Amniotic stem cell (primary cell): ENCODE results near the gene LHX2.

Experiments
- DNase-seq: peaks from one replicate; lab custom pipeline; 2025; lab: John Stamatoyannopoulos, UW

LHX2 gene

DNA sequence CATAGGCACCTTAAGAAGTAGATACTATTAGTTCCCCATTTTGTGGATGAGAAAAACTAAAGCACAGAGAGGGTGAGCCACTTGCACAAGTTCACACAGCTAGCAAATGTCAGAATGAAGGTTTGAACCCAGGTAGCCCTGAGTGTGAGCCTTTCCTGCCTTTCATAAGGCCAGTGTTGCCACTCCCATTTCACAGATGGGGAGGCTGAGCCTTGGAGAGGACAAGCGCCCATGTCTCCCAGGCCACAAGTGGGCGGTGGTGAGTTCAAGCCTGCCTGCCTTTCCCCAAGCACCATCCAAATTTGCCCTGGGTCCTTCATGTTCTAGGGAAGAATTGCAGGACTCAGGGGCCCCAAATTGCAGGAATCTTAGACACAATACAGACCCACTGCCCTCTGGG, 50.6 kb downstream of the LHX2 start:
- DNase-seq, result no peak

DNA sequence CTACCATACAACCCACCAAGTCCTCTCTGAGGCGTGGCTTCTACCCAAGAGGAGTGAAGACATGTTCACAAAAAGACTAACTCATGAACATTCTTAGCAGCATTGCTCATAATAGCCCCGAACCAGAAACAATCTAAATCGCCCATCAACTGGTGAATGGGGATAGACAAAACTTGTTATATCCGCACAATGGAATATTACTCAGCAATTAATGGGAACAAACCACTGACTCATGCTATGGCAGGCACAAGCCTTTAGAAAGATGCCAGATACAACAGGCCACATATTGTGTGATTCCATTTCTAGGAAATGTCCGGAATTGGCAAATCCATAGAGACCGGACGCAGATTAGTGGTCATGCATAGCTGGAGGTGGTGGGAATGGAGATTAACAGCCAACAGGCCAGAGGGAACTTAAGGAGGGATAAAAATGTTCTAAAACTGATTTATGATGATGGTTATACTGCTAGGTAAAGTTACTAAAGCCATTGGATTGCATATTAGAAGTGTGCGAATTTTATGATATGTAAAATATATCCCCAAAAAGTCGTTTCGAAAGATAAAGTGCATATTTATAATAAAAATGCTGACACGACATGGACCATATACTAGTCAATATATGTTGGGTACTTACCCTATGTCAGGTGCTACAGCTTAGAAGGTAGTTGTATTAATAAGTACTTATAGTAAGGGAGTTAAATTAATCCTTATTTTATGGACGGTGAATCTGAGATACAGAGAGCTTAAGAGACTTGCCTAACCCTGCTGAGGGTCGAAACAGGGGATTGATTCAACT, 55.4 kb downstream of the LHX2 start:
- DNase-seq, result no peak

DNA sequence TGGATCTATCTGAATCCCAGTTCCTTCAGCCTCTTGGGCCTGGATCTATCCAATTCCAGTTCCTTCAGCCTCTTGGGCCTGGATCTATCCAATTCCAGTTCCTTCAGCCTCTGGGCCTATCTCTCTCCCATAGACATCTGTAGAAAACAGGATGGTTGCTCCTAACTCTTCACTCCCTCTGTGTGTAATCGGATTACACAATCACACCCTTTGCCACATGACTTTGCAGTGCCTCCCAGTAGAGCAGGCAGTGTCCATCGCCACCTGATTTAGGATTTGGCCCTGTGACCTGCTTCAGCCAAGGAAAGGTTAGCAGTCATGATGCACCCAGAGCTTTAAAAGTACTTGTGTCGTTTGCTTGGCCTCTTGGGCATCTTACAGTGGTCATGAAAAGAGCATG, 56.7 kb downstream of the LHX2 start:
- DNase-seq, result no peak

DNA sequence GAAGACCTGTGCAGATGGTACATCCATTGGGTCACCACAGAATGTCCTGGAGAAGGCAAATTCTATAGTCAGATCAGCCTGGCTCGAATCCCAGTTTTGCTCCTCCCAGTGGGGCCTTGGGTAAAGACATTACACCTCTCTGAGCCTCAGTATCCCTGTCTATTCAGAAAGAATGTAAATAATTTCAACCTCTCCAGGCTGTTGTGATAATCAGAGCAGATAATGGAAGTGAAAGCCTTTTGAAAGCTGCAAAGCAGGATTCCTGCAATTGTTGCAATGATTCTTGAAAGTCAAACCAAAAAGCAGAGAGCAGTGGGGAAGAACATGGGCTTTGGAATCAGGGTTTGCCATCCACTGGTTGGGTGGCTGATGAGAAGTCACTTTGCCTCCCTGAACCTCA, 63.2 kb downstream of the LHX2 start:
- no peak for DNase-seq

DNA sequence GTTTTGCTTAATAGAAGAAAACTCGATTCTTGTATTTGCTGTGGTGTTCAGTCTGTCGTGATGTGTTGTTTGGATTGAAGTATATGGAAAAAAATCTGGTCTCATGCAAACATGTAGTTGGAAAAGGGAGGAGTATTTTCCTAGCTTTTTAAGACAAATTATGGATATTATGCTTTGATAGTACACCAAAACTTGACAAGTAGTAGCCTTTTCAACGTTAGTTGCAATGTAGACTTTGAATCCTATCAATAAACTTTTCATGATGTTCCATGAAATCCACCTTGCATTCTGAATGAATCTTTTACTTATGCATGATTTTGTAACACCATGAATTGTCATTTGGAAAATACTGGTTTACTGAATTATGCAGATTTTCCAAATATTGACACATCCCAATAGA, 64.2 kb downstream of the LHX2 start:
- DNase-seq, result no peak

DNA sequence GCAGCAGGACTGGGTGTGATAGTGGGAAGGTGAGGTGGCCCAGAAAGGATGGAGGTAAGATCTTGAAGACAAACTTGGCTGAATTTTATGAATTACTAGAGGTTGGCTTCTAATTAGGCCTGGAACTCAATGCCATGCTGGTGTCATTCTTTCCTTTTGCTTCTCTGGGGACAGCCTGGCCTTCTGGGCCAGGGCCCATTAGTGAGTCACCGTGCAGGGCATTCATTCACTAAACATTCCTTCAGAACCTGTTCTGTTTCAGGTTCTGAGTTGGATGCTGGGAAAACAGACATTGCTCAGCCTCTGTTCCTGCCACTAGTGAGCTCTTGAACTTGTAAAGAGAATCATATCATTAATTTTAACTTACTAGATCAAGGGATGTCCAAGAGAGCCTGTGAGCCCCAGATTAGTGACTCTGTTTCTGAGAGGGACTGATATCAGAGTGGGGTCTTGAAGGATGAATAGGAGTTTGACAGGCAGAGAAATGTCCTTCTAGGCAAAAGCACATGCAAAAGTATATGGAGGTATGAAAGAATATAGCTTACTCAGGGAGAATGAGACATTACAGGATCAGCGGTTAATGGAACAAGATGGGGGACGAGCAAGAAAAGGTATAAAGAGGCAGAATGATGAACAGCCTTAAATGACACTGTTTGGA, 66.5 kb downstream of the LHX2 start:
- no peak for DNase-seq

DNA sequence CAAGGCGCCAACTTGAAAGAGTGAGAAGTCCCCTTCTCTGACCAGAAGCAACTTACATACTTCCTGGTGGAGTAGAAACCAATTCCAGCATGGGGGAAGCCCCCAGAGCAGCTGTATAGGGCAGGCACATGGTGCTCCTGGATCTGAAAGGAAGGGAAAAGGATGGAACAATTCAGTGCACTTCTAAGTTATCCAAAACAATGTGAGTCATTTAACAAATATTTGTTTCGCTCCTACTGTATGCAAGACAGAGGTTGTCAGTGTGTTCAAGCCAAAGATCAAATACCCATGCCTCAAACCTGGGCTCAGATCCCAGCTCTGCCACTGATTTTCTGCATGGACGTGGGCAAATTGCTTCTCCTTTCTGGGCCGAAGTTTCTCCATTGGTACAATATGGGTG, 67.1 kb downstream of the LHX2 start:
- DNase-seq, result no peak

DNA sequence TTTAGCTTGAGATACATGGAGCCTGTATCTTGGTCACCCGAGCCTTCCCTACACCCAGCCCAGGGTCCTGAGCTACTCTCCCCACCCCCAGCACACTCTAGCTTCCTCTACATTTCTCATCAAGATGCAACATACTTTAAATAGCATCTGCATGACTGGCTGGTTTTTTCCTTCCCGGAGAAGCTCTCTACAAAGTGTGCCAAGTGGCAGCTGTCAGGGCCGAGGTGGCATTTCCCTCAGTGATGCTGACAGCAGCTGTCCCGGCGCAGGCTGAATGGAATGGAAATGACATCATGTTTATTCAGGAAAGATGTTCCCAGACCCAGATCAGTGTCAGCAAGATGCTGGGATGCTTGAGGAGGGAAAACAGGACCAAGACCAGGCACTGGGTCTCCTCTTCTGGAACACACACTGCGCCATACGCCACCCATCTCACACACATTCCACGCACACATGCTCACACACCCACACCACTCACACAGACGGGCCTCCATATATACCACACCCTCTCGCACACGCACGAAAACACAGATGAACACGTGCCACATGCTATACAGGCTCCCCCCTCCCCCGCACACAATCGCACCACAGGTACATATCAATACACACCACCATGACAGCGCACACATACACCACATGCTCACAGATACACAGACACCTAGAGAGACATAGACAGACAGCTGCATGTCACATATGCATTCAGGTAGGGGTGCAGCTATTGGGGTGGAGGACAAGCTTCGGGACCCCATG, 67.8 kb downstream of the LHX2 start:
- DNase-seq, result no peak

DNA sequence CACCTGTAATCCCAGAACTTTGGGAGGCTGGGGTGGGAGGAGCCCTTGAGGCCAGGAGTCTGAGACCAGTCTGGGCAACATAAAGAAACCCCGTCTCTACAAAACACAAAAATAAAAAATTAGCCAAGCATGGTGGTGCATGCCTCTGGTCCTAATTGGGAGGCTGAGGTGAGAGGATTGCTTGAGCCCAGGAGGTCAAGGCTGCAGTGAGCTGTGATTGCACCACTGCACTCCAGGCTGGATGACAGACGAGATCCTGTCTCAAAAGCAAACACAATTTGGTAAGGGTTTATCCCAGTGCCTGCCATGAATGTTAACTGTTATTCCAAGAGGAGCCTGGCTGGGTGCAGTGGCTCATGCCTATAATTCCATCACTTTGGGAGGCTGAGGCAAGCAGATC, 71.1 kb downstream of the LHX2 start:
- no peak for DNase-seq
